T follicular helper cell (primary cell): ENCODE results near the gene VPREB3.
"Not testable (repeated sequence)": the region's sequence is repeated elsewhere in the genome, so short reads cannot be mapped to it uniquely, and the experiment has no call there.

Experiments
- DNase-seq: peaks from one replicate; pipeline ENCODE4 v3.0.0-alpha.2; 2020; ENCODE audit warnings: low read depth

VPREB3 gene

GRCh38 chr22:23742505-23743264 is 11.5 kb downstream of the VPREB3 start:
- DNase-seq = no peak

- DNase-seq = no peak
Measured at GRCh38 chr22:23737696-23738095, 16.5 kb downstream of the VPREB3 start.

GRCh38 chr22:23728108-23728507 is 26.1 kb downstream of the VPREB3 start:
- DNase-seq = not testable (repeated sequence)

GRCh38 chr22:23722724-23723123 is 31.5 kb downstream of the VPREB3 start:
- no peak for DNase-seq

GRCh38 chr22:23722160-23722559 is 32.1 kb downstream of the VPREB3 start:
- DNase-seq = no peak

GRCh38 chr22:23720855-23721254 is 33.4 kb downstream of the VPREB3 start:
- no peak for DNase-seq

GRCh38 chr22:23718371-23719165 is 35.7 kb downstream of the VPREB3 start:
- DNase-seq = no peak

GRCh38 chr22:23716811-23717801 is 37.1 kb downstream of the VPREB3 start:
- DNase-seq = peak; percentile 72

GRCh38 chr22:23715806-23716375 is 38.3 kb downstream of the VPREB3 start:
- no peak for DNase-seq

GRCh38 chr22:23714596-23715578 is 39.3 kb downstream of the VPREB3 start:
- no peak for DNase-seq

GRCh38 chr22:23713696-23714595 is 40.3 kb downstream of the VPREB3 start:
- DNase-seq = no peak

- no peak for DNase-seq
Measured at GRCh38 chr22:23712256-23712655, 42.0 kb downstream of the VPREB3 start.

- no peak for DNase-seq
Measured at GRCh38 chr22:23709107-23709506, 45.1 kb downstream of the VPREB3 start.

GRCh38 chr22:23708270-23708669 is 46.0 kb downstream of the VPREB3 start:
- no peak for DNase-seq

- DNase-seq = no peak
Measured at GRCh38 chr22:23705358-23705757, 48.9 kb downstream of the VPREB3 start.

- DNase-seq = no peak
Measured at GRCh38 chr22:23704829-23705228, 49.4 kb downstream of the VPREB3 start.

- DNase-seq = no peak
Measured at GRCh38 chr22:23704062-23704461, 50.2 kb downstream of the VPREB3 start.
